IMR-90 (cell line): Measurements from ENCODE around the gene CYP19A1. TPM values are rescaled to one million over a fixed set of nuclear protein-coding genes. Genes with fewer than 3 reads are reported as not detected.

ENCODE experiments used
- ATAC-seq: fragments of 200-7000 bp; cut with Tn5 transposase; 2 replicates; pipeline ENCODE4 v1.9.1; 2020; ENCODE audit warnings: low read depth, mild to moderate bottlenecking, moderate library complexity
- BruUV-seq: library from RNA; stranded (reverse); fragments of 400-500 nt; replicated peaks from 2 replicates; lab custom pipeline; 2021; lab: Mats Ljungman, UMichigan
- CTCF ChIA-PET: fragments of 300-600 bp; formaldehyde crosslinking; extraction: SDS; loops from one replicate; lab custom pipeline; 2021; ENCODE audit warnings: antibody characterized with exemption; lab: Yijun Ruan, JAX
- POLR2A ChIA-PET: fragments of 300-600 bp; sonication (Branson Sonifier 250); formaldehyde crosslinking; loops from one replicate; lab custom pipeline; 2022; ENCODE audit warnings: antibody characterized with exemption; ENCODE audit not compliant: unreplicated experiment; lab: Charles Lee
- DNase-seq: peaks from one replicate; pipeline ENCODE4 v3.0.0; 2013
- H2AFZ ChIP-seq: replicated peaks from 2 replicates; pipeline ENCODE3; 2013; ENCODE audit warnings: low read length, mild to moderate bottlenecking; ENCODE audit not compliant: poor library complexity
- H2AK5ac ChIP-seq: 2 replicates; pipeline ENCODE4 v1.6.1; 2013; ENCODE audit warnings: low read depth, low read length, inconsistent platforms
- H2AK9ac ChIP-seq: replicated peaks from 2 replicates; pipeline ENCODE3; 2013; ENCODE audit warnings: mild to moderate bottlenecking, low read depth, low read length, moderate library complexity; ENCODE audit not compliant: poor library complexity
- H2BK120ac ChIP-seq: 2 replicates; pipeline ENCODE4 v1.6.1; 2013; ENCODE audit warnings: low read depth, low read length, inconsistent platforms
- H2BK15ac ChIP-seq: 3 replicates; pipeline ENCODE4 v1.6.1; 2013; ENCODE audit warnings: low read depth, low read length, inconsistent platforms
- H2BK20ac ChIP-seq: 2 replicates; pipeline ENCODE4 v1.6.1; 2013; ENCODE audit warnings: low read depth, mild to moderate bottlenecking, inconsistent platforms, low read length, moderate library complexity
- H2BK5ac ChIP-seq: 2 replicates; pipeline ENCODE4 v1.6.1; 2013; ENCODE audit warnings: mild to moderate bottlenecking, low read depth, low read length, inconsistent platforms; ENCODE audit not compliant: poor library complexity, severe bottlenecking
- H3K14ac ChIP-seq: replicated peaks from 2 replicates; pipeline ENCODE4 v1.6.1; 2013; ENCODE audit warnings: low read depth, low read length, inconsistent platforms
- H3K18ac ChIP-seq: 2 replicates; pipeline ENCODE4 v1.6.1; 2013; ENCODE audit warnings: low read depth, low read length, control low read depth
- H3K23ac ChIP-seq: 2 replicates; pipeline ENCODE4 v1.6.1; 2013; ENCODE audit warnings: low read depth, low read length, inconsistent platforms
- H3K27ac ChIP-seq: 2 replicates; pipeline ENCODE4 v1.5.1; 2013; ENCODE audit warnings: mild to moderate bottlenecking, control low read depth, low read length; ENCODE audit not compliant: insufficient read depth
- H3K27me3 ChIP-seq: 2 replicates; pipeline ENCODE4 v1.6.1; 2013; ENCODE audit warnings: low read length; ENCODE audit not compliant: control insufficient read depth, insufficient read depth
- H3K36me3 ChIP-seq: 2 replicates; pipeline ENCODE4 v1.6.1; 2013; ENCODE audit warnings: low read length, mixed read lengths; ENCODE audit not compliant: control insufficient read depth, insufficient read depth
- H3K4ac ChIP-seq: 2 replicates; pipeline ENCODE4 v1.6.1; 2013; ENCODE audit warnings: low read depth, low read length, inconsistent platforms
- H3K4me1 ChIP-seq: 2 replicates; pipeline ENCODE4 v1.6.1; 2013; ENCODE audit warnings: low read length, mixed read lengths; ENCODE audit not compliant: control insufficient read depth, insufficient read depth
- H3K4me2 ChIP-seq: 2 replicates; pipeline ENCODE4 v1.6.1; 2013; ENCODE audit warnings: low read depth, mild to moderate bottlenecking, control low read depth, low read length, moderate library complexity
- H3K4me3 ChIP-seq: 2 replicates; pipeline ENCODE4 v1.5.1; 2013; ENCODE audit warnings: low read depth, mild to moderate bottlenecking, control low read depth, low read length, moderate library complexity; ENCODE audit not compliant: insufficient read depth
- H3K56ac ChIP-seq: 2 replicates; pipeline ENCODE4 v1.6.1; 2013; ENCODE audit warnings: low read length, inconsistent platforms; ENCODE audit not compliant: insufficient read depth; ENCODE audit errors: extremely low read depth
- H3K79me1 ChIP-seq, 2 experiments: 2 replicates each; pipeline ENCODE4 v1.6.1; 2013; ENCODE audit warnings: low read length in 2 of 2, inconsistent platforms in 1 of 2, low read depth in 1 of 2
- H3K9ac ChIP-seq: 2 replicates; pipeline ENCODE4 v1.6.1; 2013; ENCODE audit warnings: low read depth, low read length, control low read depth
- H3K9me1 ChIP-seq: 2 replicates; pipeline ENCODE4 v1.6.1; 2013; ENCODE audit warnings: low read length, inconsistent platforms; ENCODE audit not compliant: insufficient read depth
- H3K9me3 ChIP-seq: 2 replicates; pipeline ENCODE4 v1.6.1; 2013; ENCODE audit warnings: low read length; ENCODE audit not compliant: control insufficient read depth, insufficient read depth
- H4K20me1 ChIP-seq: 2 replicates; pipeline ENCODE4 v1.6.1; 2013; ENCODE audit warnings: low read length, inconsistent platforms; ENCODE audit not compliant: insufficient read depth
- H4K5ac ChIP-seq: 2 replicates; pipeline ENCODE4 v1.6.1; 2013; ENCODE audit warnings: mild to moderate bottlenecking, low read depth, low read length, control low read depth
- H4K8ac ChIP-seq, 2 experiments: 2 replicates each; pipeline ENCODE4 v1.6.1; 2013; ENCODE audit warnings: low read depth in 2 of 2, low read length in 2 of 2, control low read depth in 1 of 2, inconsistent platforms in 1 of 2
- H4K91ac ChIP-seq: 2 replicates; pipeline ENCODE4 v1.6.1; 2013; ENCODE audit warnings: low read depth, low read length, inconsistent platforms; ENCODE audit not compliant: insufficient read depth
- CEBPB ChIP-seq: IDR thresholded peaks from 2 replicates; pipeline ENCODE4 v1.6.1; 2012; ENCODE audit warnings: low read depth, low read length, improper control_type of control experiment
- FOS ChIP-seq: fragments of 150-350 bp; IDR thresholded peaks from 2 replicates; pipeline ENCODE4 v1.6.1; 2016; ENCODE audit warnings: low read depth, low read length
- MAZ ChIP-seq: IDR thresholded peaks from 2 replicates; pipeline ENCODE4 v1.6.1; 2012; ENCODE audit warnings: low read depth, mild to moderate bottlenecking, low read length, improper control_type of control experiment, moderate library complexity, borderline replicate concordance
- MXI1 ChIP-seq: IDR thresholded peaks from 2 replicates; pipeline ENCODE4 v1.6.1; 2012; ENCODE audit warnings: low read depth, mild to moderate bottlenecking, low read length, moderate library complexity, borderline replicate concordance
- NFE2L2 ChIP-seq: fragments of 150-350 bp; IDR thresholded peaks from 2 replicates; pipeline ENCODE4 v1.6.1; 2016; ENCODE audit warnings: low read depth, mild to moderate bottlenecking, low read length
- POLR2A ChIP-seq: IDR thresholded peaks from 2 replicates; pipeline ENCODE4 v1.6.1; 2012; ENCODE audit warnings: mild to moderate bottlenecking, low read depth, low read length
- RAD21 ChIP-seq: IDR thresholded peaks from 2 replicates; pipeline ENCODE4 v1.6.1; 2012; ENCODE audit warnings: low read length, improper control_type of control experiment
- RCOR1 ChIP-seq: IDR thresholded peaks from 2 replicates; pipeline ENCODE4 v1.6.1; 2012; ENCODE audit warnings: mild to moderate bottlenecking, low read length, improper control_type of control experiment; ENCODE audit not compliant: insufficient replicate concordance
- WGBS, 2 experiments: methylation state at CpG; one replicate each; pipeline versions ENCODE4 v1.1.5 to v1.1.7; 2013; ENCODE audit warnings: missing lambda C conversion rate in 2 of 2; ENCODE audit not compliant: insufficient read length in 1 of 2; ENCODE audit errors: extremely low coverage in 2 of 2; 5-methylcytosine and 5-hydroxymethylcytosine counted together
- dilution Hi-C: fragments of 300-500 bp; cut with HindIII; formaldehyde crosslinking; loops from one replicate; pipeline ENCODE4 v1.14.3; 2018; ENCODE audit warnings: low sequenced_read_pairs; ENCODE audit not compliant: unreplicated experiment
- in situ Hi-C: fragments of 300-500 bp; cut with MboI; formaldehyde crosslinking; loops from 3 replicates; pipeline ENCODE4 v1.14.3; 2019; ENCODE audit warnings: low sequenced_read_pairs, inconsistent platforms, mixed read lengths
- intact Hi-C: fragments of 100-400 bp; cut with micrococcal nuclease; formaldehyde crosslinking; loops from 2 replicates; pipeline ENCODE4 v1.10.0; 2022
- polyA plus RNA-seq, 3 experiments: library from polyadenylated mRNA; depleted of rRNA; stranded (reverse); fragments of >200 nt; gene quantifications; 2 replicates each; pipeline ENCODE4 v1.2.3, GENCODE V29; 2012; ENCODE audit warnings: low replicate concordance in 1 of 3
- total RNA-seq: library from RNA; depleted of rRNA; stranded (reverse); fragments of >200 nt; gene quantifications from 2 replicates; pipeline ENCODE4 v1.2.3, GENCODE V29; 2012
- TF ChIP-seq, protein P1 (sequence below): fragments of 150-350 bp; IDR thresholded peaks from 2 replicates; pipeline ENCODE4 v1.6.1; 2016; ENCODE audit warnings: low read depth, mild to moderate bottlenecking, low read length, moderate library complexity, borderline replicate concordance

Gene CYP19A1
- total and polyA plus RNA-seq, 2 of the 4 experiments (the other 2 are of a cell fraction): not detected

DNA sequence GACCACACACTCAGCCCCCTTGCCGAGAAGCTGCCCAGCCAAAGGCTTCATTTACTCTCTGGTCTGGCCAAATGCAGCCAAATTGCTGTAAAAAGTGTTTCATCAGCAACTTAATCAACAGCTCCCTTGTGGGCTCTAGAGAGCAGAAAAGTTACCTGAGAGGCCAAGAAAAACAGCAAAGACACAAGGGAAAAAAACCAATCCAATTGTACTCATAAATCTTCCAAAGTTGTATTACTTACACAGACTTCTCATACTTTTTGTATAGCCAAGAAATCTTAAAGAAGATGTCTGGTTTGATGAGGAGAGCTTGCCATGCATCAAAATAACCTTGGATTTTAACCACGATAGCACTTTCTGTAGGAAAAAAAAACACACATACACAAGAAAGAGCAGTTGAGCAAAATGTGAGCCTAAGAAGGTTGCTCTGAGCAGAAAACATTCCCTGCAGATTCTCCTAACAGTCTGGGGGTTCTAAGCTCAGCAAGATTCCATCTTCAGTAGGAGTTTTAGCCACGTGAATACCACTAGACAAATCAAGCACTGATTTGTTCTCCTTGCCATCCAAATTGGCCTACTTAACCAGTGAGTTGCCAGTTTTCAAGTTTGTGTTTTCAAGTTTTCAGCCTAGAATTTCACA lies 120.0 kb downstream of the CYP19A1 start:
- Histone ChIP-seq H3K27ac (no peak overlapping the region), H3K79me1 (no peaks in the 10 kb centered on the region), H3K4me3 (no peak overlapping the region), H4K91ac (no peak overlapping the region), H2AFZ (no peak overlapping the region), H3K56ac (no peak overlapping the region), H3K4ac (no peak overlapping the region), H2BK20ac (no peak overlapping the region), H3K36me3 (no peaks in the 10 kb centered on the region), H2BK5ac (no peak overlapping the region), H4K5ac (no peak overlapping the region), H2BK15ac (no peak overlapping the region), H3K14ac (no peak overlapping the region), H3K4me2 (no peak overlapping the region), H2BK120ac (no peak overlapping the region), H3K18ac (no peak overlapping the region), H3K23ac (no peak overlapping the region), H4K8ac (no peak overlapping the region), H3K27me3 (peaks cover 17% of the 10 kb centered on the region), H3K9ac (no peak overlapping the region), H3K4me1 (no peaks in the 10 kb centered on the region), H3K9me1 (no peaks in the 10 kb centered on the region), H4K20me1 (no peaks in the 10 kb centered on the region), H2AK9ac (no peak overlapping the region), H3K9me3 (no peaks in the 10 kb centered on the region), H2AK5ac (no peak overlapping the region)
- dilution Hi-C loops (no loop called here), in situ Hi-C loops (no loop called here), intact Hi-C loops (no loop called here)
- POLR2A ChIA-PET: no interaction called here
- TF ChIP-seq RCOR1: no peak
- TF ChIP-seq MAZ: no peak
- TF ChIP-seq CEBPB: no peak
- TF ChIP-seq NFE2L2: no peak
- TF ChIP-seq FOS: no peak
- TF ChIP-seq MXI1: no peak
- TF ChIP-seq POLR2A: no peak
- TF ChIP-seq, protein P1, sequence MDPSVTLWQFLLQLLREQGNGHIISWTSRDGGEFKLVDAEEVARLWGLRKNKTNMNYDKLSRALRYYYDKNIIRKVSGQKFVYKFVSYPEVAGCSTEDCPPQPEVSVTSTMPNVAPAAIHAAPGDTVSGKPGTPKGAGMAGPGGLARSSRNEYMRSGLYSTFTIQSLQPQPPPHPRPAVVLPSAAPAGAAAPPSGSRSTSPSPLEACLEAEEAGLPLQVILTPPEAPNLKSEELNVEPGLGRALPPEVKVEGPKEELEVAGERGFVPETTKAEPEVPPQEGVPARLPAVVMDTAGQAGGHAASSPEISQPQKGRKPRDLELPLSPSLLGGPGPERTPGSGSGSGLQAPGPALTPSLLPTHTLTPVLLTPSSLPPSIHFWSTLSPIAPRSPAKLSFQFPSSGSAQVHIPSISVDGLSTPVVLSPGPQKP: no peak
- no peak for TF ChIP-seq RAD21
- BruUV-seq: no TSS peak
- CTCF ChIA-PET: interaction anchor here (1.7 kb wide), 1 partner anchor 55 kb away, joined by 5 read pairs; no protein-coding TSS in a partner anchor
- no peak for ATAC-seq
- DNase-seq: no peak
- WGBS, 2 experiments: 0% methylated on average over 1 of the region's 3 CpGs; no CpG with 5 or more reads in 1 of the 2 experiments
